ENCODE data around the gene NEMF. TPM values are rescaled to one million over a fixed set of nuclear protein-coding genes. Genes with fewer than 3 reads are reported as not detected.
"Not testable (repeated sequence)": the region's sequence is repeated elsewhere in the genome, so short reads cannot be mapped to it uniquely, and the experiment has no call there.

The NEMF gene
- total RNA-seq, 6 donors from 2014 or later: 47.9 to 293 (median 73.7) TPM

GRCh38 chr14:49786315-49786714 lies 66.3 kb downstream of the NEMF start:
- no peaks in the 10 kb centered on the region for H3K27me3 ChIP-seq
- no peaks in the 10 kb centered on the region for H3K4me1 ChIP-seq
- H3K27ac ChIP-seq: no peak overlapping the region
- H3K4me3 ChIP-seq: no peak overlapping the region
- DNase-seq: no peak
- no peaks in the 10 kb centered on the region for H3K9me3 ChIP-seq
- ATAC-seq (ENCODE audit: low FRiP score in 2 of 2): no peak
- WGBS, 2 donors: 96 to 98% methylated on average over 2 of the region's 2 CpGs
- TF ChIP-seq EP300 (IDR thresholded peaks at IDR 0.05) (no peak), POLR2AphosphoS5 (IDR thresholded peaks at IDR 0.05) (no peak), CTCF (IDR thresholded peaks at IDR 0.05) (no peak), POLR2A (IDR thresholded peaks at IDR 0.05) (no peak)
- peaks cover 37 to 99% (median 76%) of the 10 kb centered on the region in 4 donors for H3K36me3 ChIP-seq

GRCh38 chr14:49783394-49784014 lies 69.1 kb downstream of the NEMF start:
- Histone ChIP-seq H3K9me3 (no peaks in the 10 kb centered on the region), H3K36me3 (peaks cover 51 to 99% (median 85%) of the 10 kb centered on the region in 4 donors), H3K4me1 (no peaks in the 10 kb centered on the region), H3K27ac (no peak overlapping the region), H3K27me3 (no peaks in the 10 kb centered on the region), H3K4me3 (no peak overlapping the region)
- ATAC-seq (ENCODE audit: low FRiP score in 2 of 2) (no peak), DNase-seq (no peak)
- WGBS, 2 donors: 89 to 93% methylated on average over 3 of the region's 3 CpGs
- no peak for TF ChIP-seq CTCF (IDR thresholded peaks at IDR 0.05)
- no peak for TF ChIP-seq POLR2AphosphoS5 (IDR thresholded peaks at IDR 0.05)
- no peak for TF ChIP-seq POLR2A (IDR thresholded peaks at IDR 0.05)
- TF ChIP-seq EP300 (IDR thresholded peaks at IDR 0.05): no peak

GRCh38 chr14:49781040-49781439 lies 71.5 kb downstream of the NEMF start:
- not testable (repeated sequence) for H3K4me1 ChIP-seq; H3K27ac ChIP-seq; DNase-seq; H3K9me3 ChIP-seq; H3K4me3 ChIP-seq; ATAC-seq (ENCODE audit: low FRiP score in 2 of 2); H3K27me3 ChIP-seq
- 91 to 96% methylated on average over 6 to 7 of the region's 7 CpGs for WGBS, 2 donors
- H3K36me3 ChIP-seq: peaks cover 57 to 96% (median 83%) of the 10 kb centered on the region in 4 donors

GRCh38 chr14:49778421-49778820 lies 74.2 kb downstream of the NEMF start:
- TF ChIP-seq POLR2A (IDR thresholded peaks at IDR 0.05) (no peak), EP300 (IDR thresholded peaks at IDR 0.05) (no peak), POLR2AphosphoS5 (IDR thresholded peaks at IDR 0.05) (no peak), CTCF (IDR thresholded peaks at IDR 0.05) (no peak)
- DNase-seq (no peak), ATAC-seq (ENCODE audit: low FRiP score in 2 of 2) (no peak)
- Histone ChIP-seq H3K4me1 (no peaks in the 10 kb centered on the region), H3K36me3 (peaks cover 47 to 94% (median 73%) of the 10 kb centered on the region in 4 donors), H3K27me3 (no peaks in the 10 kb centered on the region), H3K4me3 (no peak overlapping the region), H3K9me3 (no peaks in the 10 kb centered on the region), H3K27ac (no peak overlapping the region)
- 93 to 96% methylated on average over 2 of the region's 2 CpGs for WGBS, 2 donors

GRCh38 chr14:49774106-49774505 lies 78.5 kb downstream of the NEMF start:
- peaks cover 21 to 23% (median 22%) of the 10 kb centered on the region in 4 donors for H3K4me1 ChIP-seq
- H3K4me3 ChIP-seq: no peak overlapping the region
- ATAC-seq (ENCODE audit: low FRiP score in 2 of 2) (no peak), DNase-seq (no peak)
- 94 to 100% methylated on average over 1 of the region's 1 CpG for WGBS, 2 donors
- no peak for TF ChIP-seq POLR2AphosphoS5 (IDR thresholded peaks at IDR 0.05)
- no peak for TF ChIP-seq CTCF (IDR thresholded peaks at IDR 0.05)
- TF ChIP-seq POLR2A (IDR thresholded peaks at IDR 0.05): no peak
- no peak for TF ChIP-seq EP300 (IDR thresholded peaks at IDR 0.05)
- no peak overlapping the region for H3K27ac ChIP-seq
- no peaks in the 10 kb centered on the region for H3K9me3 ChIP-seq
- H3K27me3 ChIP-seq: no peaks in the 10 kb centered on the region
- H3K36me3 ChIP-seq: peaks cover 23 to 67% (median 35%) of the 10 kb centered on the region in 4 donors

- peaks cover 9 to 43% (median 15%) of the 10 kb centered on the region in 4 donors for H3K36me3 ChIP-seq
- not testable (repeated sequence) for ATAC-seq (ENCODE audit: low FRiP score in 2 of 2); H3K27me3 ChIP-seq; DNase-seq; H3K27ac ChIP-seq; H3K9me3 ChIP-seq; H3K4me3 ChIP-seq
- 93% methylated on average over 10 of the region's 10 CpGs for WGBS, 2 donors
- peaks cover 24 to 33% (median 27%) of the 10 kb centered on the region in 4 donors for H3K4me1 ChIP-seq
Observed at GRCh38 chr14:49771691-49772090, 80.9 kb downstream of the NEMF start.
